ENCODE results near the gene ATP6V1G1.
"Not testable (repeated sequence)": the region's sequence is repeated elsewhere in the genome, so short reads cannot be mapped to it uniquely, and the experiment has no call there.

Gene ATP6V1G1

DNA sequence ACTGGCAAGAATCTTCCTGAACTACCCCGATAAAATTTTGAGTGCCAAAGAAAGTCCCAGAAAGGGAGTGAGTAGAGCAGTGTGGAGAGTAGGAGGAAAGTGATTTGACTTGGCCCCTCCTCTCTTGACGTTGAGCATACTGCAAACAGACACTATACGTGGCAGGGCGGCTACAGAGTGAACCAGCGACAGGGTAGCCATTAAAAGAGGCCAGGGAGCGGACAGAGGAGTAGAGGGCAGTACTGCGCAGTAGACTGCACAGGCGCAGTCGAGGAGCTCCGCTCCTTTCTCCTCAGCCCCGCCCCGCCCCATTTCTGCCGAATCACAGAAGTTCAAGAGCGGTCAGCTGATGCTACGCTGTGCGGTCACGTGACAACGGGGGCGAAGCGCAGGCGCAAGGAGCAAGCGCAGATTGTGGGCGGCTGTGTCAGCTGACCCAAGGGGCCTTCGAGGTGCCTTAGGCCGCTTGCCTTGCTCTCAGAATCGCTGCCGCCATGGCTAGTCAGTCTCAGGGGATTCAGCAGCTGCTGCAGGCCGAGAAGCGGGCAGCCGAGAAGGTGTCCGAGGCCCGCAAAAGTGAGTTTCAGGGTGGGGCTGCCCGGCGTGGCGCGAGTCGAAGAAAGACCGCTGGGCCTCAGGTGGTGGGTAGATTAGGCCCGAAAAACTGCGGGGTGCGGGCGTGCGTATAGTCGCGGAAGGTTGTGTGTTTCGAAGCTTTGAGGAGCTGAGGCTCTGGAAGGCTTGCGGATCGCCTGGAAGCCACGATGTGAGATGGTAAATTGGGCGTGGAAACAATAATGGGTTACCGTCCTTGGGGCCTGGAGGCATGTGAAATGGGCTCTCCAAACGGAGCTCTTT is at the start of gene ATP6V1G1:
ATP6V1G1 (plus strand) TSS at position 425 of the 858 bp plus-strand sequence; CDS start at position 495, 70 bp downstream.
- DNase-seq (ENCODE audit: low read depth, low spot score), result peak; percentile 98

- no peak for DNase-seq (ENCODE audit: low read depth, low spot score)
Measured at GRCh38 chr9:114538241-114538640, 49.3 kb upstream of the ATP6V1G1 start.

- DNase-seq (ENCODE audit: low read depth, low spot score), result no peak
Measured at GRCh38 chr9:114539701-114540380, 47.7 kb upstream of the ATP6V1G1 start.

DNA sequence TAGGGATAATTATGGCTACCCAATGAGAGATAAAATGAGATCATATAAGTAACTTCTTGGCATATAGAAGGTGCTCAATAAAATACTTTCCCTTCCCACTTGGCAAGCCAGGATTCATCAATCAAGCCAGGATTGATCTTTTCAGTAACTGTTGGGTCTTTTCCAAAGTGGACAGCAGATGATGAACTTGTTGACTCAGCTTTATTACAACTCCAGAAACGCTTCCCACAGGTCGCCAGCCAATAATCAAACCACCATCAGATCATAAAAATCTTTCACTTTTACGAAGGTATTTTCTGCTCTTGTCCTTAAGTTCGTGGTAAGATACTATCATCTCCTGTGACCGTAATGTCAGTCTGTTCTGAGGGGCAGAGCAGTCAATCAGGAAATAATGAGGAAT is 42.5 kb upstream of the ATP6V1G1 start:
- no peak for DNase-seq (ENCODE audit: low read depth, low spot score)

DNA sequence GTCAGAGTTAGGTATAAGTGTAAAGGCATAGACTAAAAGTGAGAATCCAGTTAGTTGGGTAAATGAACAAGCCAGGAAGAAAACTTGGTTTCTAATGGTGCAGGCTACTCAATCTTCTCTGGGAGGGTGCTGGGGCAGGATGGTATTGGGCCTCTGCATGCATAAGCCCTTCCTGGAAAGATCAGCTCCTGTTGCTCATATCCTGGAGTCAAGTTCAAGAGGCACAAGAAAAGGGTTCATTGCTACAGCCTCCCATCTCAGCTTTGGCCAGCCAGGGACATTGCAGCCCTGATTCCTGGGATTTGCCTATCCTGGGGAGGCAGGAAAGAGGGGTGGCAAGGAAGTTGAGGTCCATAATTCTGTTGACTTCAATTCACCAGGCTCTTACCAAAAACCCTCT is 40.7 kb upstream of the ATP6V1G1 start:
- DNase-seq (ENCODE audit: low read depth, low spot score), result no peak

DNA sequence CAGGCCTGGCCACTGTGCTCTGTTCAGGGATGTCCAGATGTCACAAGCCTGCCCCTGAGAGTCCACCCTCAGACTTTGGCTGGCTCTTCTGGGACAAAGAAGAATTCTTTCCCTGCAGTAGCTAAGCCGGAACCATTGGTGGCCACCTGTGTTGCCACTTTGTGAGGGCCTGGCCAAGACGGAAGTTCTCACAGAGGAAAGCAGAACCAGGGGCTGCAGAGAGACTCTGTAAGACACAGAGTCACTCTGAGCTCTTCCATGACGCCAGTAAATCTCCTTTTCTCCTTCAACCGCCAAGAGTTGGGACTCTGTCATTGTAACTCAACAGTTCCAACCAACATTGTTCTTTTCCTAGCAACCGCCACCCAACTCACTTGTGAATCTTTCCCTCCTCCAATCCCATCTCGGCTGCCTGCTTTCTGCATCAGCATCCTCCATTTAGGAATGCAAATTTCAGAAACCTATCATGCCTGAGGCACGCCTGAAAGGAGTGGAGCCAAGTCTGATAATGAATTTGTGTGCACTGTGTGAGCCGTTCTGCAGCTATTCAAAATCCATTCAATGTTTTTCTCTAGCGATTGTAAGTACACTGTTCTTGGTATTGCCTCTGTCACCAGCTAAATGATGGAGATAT is 37.8 kb upstream of the ATP6V1G1 start:
- DNase-seq (ENCODE audit: low read depth, low spot score), result no peak

DNA sequence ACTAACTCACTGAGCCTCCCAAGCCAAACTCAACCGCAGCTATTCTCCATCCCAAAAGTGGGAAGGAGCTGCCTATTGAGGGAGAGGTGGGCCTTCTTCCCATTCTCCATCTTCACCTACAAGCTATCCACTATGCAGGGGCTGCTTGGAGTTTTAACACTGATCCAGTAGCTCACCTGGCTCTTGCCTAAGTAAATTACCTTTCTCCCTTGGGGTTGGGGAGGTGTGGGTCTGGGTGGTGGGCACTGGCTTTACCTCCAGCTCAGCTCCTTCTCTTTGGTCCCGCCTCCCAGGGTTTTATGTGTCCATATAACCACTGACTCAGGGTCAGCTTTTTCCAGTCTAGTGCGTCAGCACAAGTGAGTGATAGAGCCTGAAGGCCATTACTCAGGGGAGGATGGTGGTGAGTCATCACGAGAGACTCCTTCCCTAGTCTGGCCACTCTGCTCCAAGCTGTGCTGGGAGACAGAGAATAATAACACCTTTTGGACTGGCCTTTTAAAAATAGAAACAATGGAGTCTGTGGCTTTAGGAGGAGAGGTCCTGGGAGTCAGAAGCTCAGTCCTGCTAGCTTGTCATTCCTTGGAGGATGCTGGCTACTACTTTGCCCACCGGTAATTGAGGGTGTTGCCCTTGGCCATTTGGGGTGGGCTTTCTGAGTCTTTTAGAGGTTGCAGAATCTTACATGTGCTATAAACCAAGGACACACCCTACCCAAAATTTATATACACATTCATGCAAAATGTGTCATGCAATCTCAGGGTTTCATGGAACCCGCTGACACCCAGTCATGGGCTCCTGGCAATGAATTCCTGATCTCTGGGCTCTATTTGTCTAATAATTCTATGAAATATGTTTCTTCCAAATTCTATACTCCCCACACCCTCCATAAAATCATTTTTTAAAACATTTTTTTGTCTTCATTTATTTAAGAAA is 35.6 kb upstream of the ATP6V1G1 start:
- DNase-seq (ENCODE audit: low read depth, low spot score), result peak; percentile 84

DNA sequence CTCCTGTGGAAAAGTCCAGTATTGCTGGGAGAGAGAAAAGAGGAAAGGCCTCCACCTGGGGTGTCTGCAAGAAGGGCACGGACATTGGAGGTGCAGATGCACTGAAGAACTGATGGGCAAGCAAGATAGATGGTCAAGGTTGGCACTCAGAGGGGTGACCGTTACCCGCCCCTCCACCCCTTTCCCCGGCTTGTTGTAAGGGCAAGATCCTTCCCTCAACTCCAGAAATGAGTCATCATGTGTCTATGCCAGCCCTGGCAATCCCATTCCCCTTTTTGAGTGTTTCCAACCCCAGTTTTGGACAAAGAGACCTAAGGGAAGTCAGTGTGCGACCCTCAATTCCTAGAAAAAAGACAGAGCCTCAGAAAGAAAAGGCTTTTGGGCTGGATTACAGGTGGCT is 34.9 kb upstream of the ATP6V1G1 start:
- no peak for DNase-seq (ENCODE audit: low read depth, low spot score)

DNA sequence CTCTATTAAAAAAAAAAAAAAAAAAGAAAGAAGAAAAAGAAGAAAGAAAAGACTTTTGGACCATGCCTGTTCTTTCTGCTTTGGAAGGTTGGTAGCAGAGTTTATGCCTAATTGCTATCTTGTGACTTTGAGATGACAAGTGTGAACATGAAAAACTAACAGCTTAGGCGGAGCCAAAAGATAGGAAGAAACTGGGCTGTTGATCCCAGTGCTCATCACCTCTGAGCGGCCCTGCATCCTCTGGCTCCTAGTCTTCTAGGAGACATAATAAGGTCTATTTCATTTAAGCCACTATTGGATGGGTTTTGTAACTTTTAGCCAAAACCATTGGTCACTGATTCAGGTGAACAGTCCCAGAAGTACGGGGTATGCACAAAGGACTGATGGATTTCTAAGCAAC is 34.4 kb upstream of the ATP6V1G1 start:
- DNase-seq (ENCODE audit: low read depth, low spot score), result no peak

- no peak for DNase-seq (ENCODE audit: low read depth, low spot score)
Measured at GRCh38 chr9:114555696-114556095, 31.9 kb upstream of the ATP6V1G1 start.

- no peak for DNase-seq (ENCODE audit: low read depth, low spot score)
Measured at GRCh38 chr9:114558027-114558675, 29.4 kb upstream of the ATP6V1G1 start.

- no peak for DNase-seq (ENCODE audit: low read depth, low spot score)
Measured at GRCh38 chr9:114559830-114560513, 27.6 kb upstream of the ATP6V1G1 start.

- DNase-seq (ENCODE audit: low read depth, low spot score), result no peak
Measured at GRCh38 chr9:114560956-114561355, 26.6 kb upstream of the ATP6V1G1 start.

DNA sequence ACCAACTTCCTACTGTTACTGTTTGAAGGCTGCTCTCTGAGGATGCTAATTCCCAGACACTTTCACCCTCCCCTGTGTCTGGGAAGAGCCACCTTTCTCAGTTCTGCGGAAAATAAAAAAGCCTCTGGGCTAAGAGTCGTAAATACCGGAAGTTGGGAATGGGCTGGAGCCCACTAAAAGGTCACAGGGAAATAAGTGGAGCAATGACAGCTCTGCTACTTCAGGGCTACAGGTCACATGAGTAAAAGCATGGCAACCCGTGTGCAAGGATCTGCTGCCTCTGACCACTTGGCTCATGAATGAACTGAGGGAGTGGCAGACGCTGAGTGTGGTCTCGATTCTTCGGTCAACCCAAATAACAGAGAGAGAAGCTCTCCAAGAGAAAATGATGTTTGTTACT is 25.8 kb upstream of the ATP6V1G1 start:
- no peak for DNase-seq (ENCODE audit: low read depth, low spot score)

- DNase-seq (ENCODE audit: low read depth, low spot score), result no peak
Measured at GRCh38 chr9:114565204-114565603, 22.4 kb upstream of the ATP6V1G1 start.

DNA sequence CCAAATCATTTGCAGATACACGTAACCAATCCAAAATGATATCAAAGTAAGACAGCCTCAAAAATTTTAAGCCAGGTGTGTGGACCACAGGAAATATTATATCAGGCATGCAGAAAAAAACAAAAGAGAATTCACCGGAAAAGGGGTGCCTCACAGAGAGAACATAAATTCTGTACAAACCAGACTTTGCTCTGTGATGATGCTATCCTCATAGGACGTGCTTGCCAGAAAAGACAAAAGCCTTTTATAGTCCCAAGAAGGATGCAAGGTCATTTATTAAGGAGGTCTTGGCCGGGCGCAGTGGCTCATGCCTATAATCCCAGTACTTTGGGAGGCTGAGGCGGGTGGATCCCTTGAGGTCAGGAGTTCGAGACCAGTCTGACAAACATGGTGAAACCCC is 16.8 kb upstream of the ATP6V1G1 start:
- DNase-seq (ENCODE audit: low read depth, low spot score), result no peak

GRCh38 chr9:114571391-114571790 is 16.2 kb upstream of the ATP6V1G1 start:
- no peak for DNase-seq (ENCODE audit: low read depth, low spot score)

DNA sequence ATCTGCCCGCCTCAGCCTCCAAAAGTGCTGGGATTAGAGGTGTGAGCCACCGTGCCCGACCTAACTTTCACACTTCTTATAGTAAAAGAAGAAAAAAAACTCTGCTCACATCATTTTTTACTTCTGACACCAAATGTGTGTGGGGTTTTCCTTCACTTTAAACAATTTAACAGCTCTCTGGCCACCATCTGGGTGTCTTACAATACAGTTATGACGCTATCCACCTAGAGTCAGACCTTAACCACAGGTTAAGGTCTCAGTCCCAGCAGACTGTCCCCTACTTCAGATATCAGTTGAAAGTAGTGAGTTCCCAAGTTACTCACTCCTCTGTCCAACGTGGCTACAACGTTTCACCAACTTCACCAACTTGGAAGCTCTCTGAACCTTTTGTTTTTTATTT is 15.4 kb upstream of the ATP6V1G1 start:
- DNase-seq (ENCODE audit: low read depth, low spot score), result no peak

DNA sequence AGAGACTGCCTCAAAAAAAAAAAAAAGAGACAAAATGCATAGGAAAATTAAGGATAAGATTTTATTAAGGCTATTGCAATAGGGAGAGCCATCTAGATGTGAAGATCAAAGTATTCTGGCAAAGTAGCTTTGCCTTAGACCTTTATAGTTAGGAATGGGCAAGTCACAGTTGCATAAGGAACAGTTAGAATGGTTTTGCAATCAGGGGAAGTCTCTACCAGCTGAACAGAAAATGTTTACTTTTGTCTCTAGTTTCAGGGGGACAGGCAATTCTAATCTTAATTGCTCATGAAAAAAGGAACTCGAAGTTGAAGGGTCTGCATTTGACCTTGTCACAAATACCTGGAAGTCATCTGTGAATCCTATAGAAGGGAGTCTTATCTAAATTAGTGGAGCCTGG is 13.1 kb upstream of the ATP6V1G1 start:
- no peak for DNase-seq (ENCODE audit: low read depth, low spot score)

DNA sequence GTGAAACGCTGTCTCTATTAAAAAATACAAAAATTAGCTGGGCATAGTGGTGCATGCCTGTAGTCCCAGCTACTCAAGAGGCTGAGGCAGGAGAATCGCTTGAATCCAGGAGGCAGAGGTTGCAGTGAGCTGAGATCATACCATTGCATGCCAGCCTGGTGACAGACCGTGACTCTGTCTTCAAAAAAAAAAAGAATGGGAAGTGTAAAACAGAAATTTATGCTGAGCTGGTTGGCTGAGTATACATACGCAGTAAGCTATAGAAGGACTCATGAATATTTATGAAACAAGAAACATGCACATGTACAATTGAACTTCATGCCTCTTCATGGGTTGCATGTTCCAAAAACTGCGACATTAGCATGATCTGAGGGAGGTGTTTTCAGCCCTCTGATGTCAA is 10.8 kb upstream of the ATP6V1G1 start:
- DNase-seq (ENCODE audit: low read depth, low spot score), result not testable (repeated sequence)

Measured in smooth muscle cell of the brain vasculature (primary cell).